Hypothalamus (tissue), 51 donors: ENCODE measurements around the gene AMMECR1.
"Not testable (repeated sequence)": the region's sequence is repeated elsewhere in the genome, so short reads cannot be mapped to it uniquely, and the experiment has no call there.

Experiments used
- DNase-seq, 51 donors: peaks; one replicate each; lab custom pipeline; 2025; lab: John Stamatoyannopoulos, UW

Gene AMMECR1

GRCh38 chrX:110317820-110318663, at the start of gene AMMECR1:
Gene AMMECR1, minus strand, starts transcription at chrX:110318085. Its CDS starts 14 bp downstream, at chrX:110318071.
- peak; percentile 1 to 78 (median 46) for DNase-seq

GRCh38 chrX:110363244-110363643, 45.4 kb upstream of the AMMECR1 start:
- no peak for DNase-seq

GRCh38 chrX:110359273-110359672, 41.4 kb upstream of the AMMECR1 start:
- peak in 2 of 51 donors; percentile 3 to 9 for DNase-seq

- no peak for DNase-seq
Measured at GRCh38 chrX:110358548-110358947, 40.7 kb upstream of the AMMECR1 start, which contains the start of gene RTL9. Gene RTL9, plus strand, starts transcription at chrX:110358848. Its CDS starts 91,770 bp downstream, at chrX:110450618.

GRCh38 chrX:110346681-110347080, 28.8 kb upstream of the AMMECR1 start:
- peak in 10 of 51 donors; percentile 0 to 2 (median 0) for DNase-seq

GRCh38 chrX:110341189-110342035, 23.5 kb upstream of the AMMECR1 start:
- no peak for DNase-seq

GRCh38 chrX:110338935-110339334, 21.1 kb upstream of the AMMECR1 start:
- DNase-seq: no peak

- not testable (repeated sequence) for DNase-seq
Measured at GRCh38 chrX:110333458-110333857, 15.6 kb upstream of the AMMECR1 start.

- no peak for DNase-seq
Measured at GRCh38 chrX:110331444-110332030, 13.7 kb upstream of the AMMECR1 start.

- not testable (repeated sequence) for DNase-seq
Measured at GRCh38 chrX:110328613-110329012, 10.7 kb upstream of the AMMECR1 start.

GRCh38 chrX:110327336-110327735, 9.5 kb upstream of the AMMECR1 start:
- no peak for DNase-seq

GRCh38 chrX:110326712-110327111, 8.8 kb upstream of the AMMECR1 start:
- DNase-seq: no peak

- no peak for DNase-seq
Measured at GRCh38 chrX:110322603-110323002, 4.7 kb upstream of the AMMECR1 start.

GRCh38 chrX:110321670-110322069, 3.8 kb upstream of the AMMECR1 start:
- DNase-seq: no peak

GRCh38 chrX:110321081-110321480, 3.2 kb upstream of the AMMECR1 start:
- DNase-seq: no peak

GRCh38 chrX:110320381-110320987, 2.6 kb upstream of the AMMECR1 start:
- DNase-seq: no peak

GRCh38 chrX:110318664-110318968, 731 bp upstream of the AMMECR1 start:
- DNase-seq: peak in 1 of 51 donors; percentile 0

- peak in 41 of 51 donors; percentile 0 to 46 (median 14) for DNase-seq
Measured at GRCh38 chrX:110317061-110317819, 645 bp downstream of the AMMECR1 start.

- DNase-seq: no peak
Measured at GRCh38 chrX:110316351-110317060, 1.4 kb downstream of the AMMECR1 start.
